ENCODE results near the gene RCAN3. TPM values are rescaled to one million over a fixed set of nuclear protein-coding genes. Genes with fewer than 3 reads are reported as not detected.

Gene RCAN3
- total and polyA plus RNA-seq, 2 of the 4 experiments (the other 2 are of a cell fraction): 4.0 to 5.9 TPM

- in situ Hi-C loops (cut with MboI; ENCODE audit: low sequenced_read_pairs): no loop called here
- Histone ChIP-seq H4K5ac (ENCODE audit: low read depth, low read length) (no peak overlapping the region), H3K4me3 (ENCODE audit: insufficient read depth, low read depth, low read length) (no peak overlapping the region), H4K91ac (ENCODE audit: insufficient read depth, low read depth, low read length) (no peak overlapping the region), H3K23ac (ENCODE audit: low read depth, low read length) (no peak overlapping the region), H3K36me3 (ENCODE audit: control insufficient read depth, insufficient read depth, low read length) (no peaks in the 10 kb centered on the region), H3K56ac (ENCODE audit: extremely low read depth, insufficient read depth, low read length) (no peak overlapping the region), H4K20me1 (ENCODE audit: insufficient read depth, low read length) (no peaks in the 10 kb centered on the region), H3K27ac (ENCODE audit: insufficient read depth, low read length) (no peak overlapping the region), H3K4ac (ENCODE audit: low read depth, low read length) (no peak overlapping the region), H3K14ac (replicated peaks; ENCODE audit: low read depth, low read length) (no peak overlapping the region), H2BK15ac (ENCODE audit: low read depth, low read length) (no peak overlapping the region), H2BK120ac (ENCODE audit: low read depth, low read length) (no peak overlapping the region), H2AK5ac (ENCODE audit: low read depth, low read length) (no peak overlapping the region), H3K9ac (ENCODE audit: low read depth, low read length) (no peak overlapping the region), H2AFZ (replicated peaks; ENCODE audit: low read length, poor library complexity) (no peak overlapping the region), H3K18ac (ENCODE audit: low read depth, low read length) (no peak overlapping the region), H2BK5ac (ENCODE audit: low read depth, low read length, poor library complexity, severe bottlenecking) (no peak overlapping the region), H3K4me2 (ENCODE audit: low read depth, low read length) (no peak overlapping the region), H4K8ac (ENCODE audit: low read depth in 2 of 2, low read length in 2 of 2) (no peak overlapping the region), H3K27me3 (ENCODE audit: control insufficient read depth, insufficient read depth, low read length) (no peaks in the 10 kb centered on the region), H2AK9ac (replicated peaks; ENCODE audit: low read depth, low read length, poor library complexity) (no peak overlapping the region), H2BK20ac (ENCODE audit: low read depth, low read length) (no peak overlapping the region), H3K79me1 (ENCODE audit: low read depth in 1 of 2, low read length in 2 of 2) (no peaks in the 10 kb centered on the region), H3K4me1 (ENCODE audit: control insufficient read depth, insufficient read depth, low read length) (no peaks in the 10 kb centered on the region), H3K9me3 (ENCODE audit: control insufficient read depth, insufficient read depth, low read length) (no peaks in the 10 kb centered on the region), H3K9me1 (ENCODE audit: insufficient read depth, low read length) (peaks cover 8% of the 10 kb centered on the region; the same call in 1 of the 2 replicates)
- POLR2A ChIA-PET (ENCODE audit: unreplicated experiment): no interaction called here
- intact Hi-C loops (cut with micrococcal nuclease): no loop called here
- WGBS, 2 experiments (ENCODE audit: extremely low coverage in 2 of 2, insufficient read length in 1 of 2): 83% methylated on average over 1 of the region's 4 CpGs; no CpG with 5 or more reads in 1 of the 2 experiments
- ATAC-seq (ENCODE audit: low read depth): no peak
- dilution Hi-C loops (cut with HindIII; ENCODE audit: low sequenced_read_pairs, unreplicated experiment): no loop called here
- CTCF ChIA-PET: interaction anchor here (0.6 to 1.0 kb wide), 2 partner anchors 18 to 21 kb away, joined by 3 read pairs; no protein-coding TSS in a partner anchor
- BruUV-seq (replicated peaks): no TSS peak
- TF ChIP-seq RAD21 (IDR thresholded peaks at IDR 0.05; ENCODE audit: low read length) (no peak), NFE2L2 (IDR thresholded peaks at IDR 0.05; ENCODE audit: low read depth, low read length) (no peak)
- no peak for DNase-seq
Measured at GRCh38 chr1:24475700-24476099, 26.9 kb upstream of the RCAN3 start.

All from IMR-90 (cell line).